ENCODE measurements around the gene UBQLNL.

UBQLNL gene

DNA sequence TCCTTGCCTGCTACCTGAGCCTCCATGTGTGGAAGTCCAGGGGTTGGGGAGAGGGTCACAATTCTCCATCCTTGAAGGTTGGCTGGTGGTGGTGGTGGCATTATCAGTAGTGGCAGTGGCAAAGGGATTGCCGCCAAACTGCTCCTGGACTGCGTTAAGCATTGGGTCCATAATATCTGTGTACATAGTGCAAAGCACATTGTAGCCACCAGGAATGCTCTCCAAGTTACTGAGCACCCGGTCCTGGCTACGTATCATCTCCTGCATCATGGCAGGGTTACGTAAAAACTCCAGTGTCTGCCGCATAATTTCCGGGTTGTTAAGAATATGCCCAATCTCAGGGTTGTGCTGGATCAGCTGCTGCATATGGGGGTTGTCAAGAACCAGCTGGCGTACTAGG lies 7.9 kb downstream of the UBQLNL start:
- H3K4me3 ChIP-seq (ENCODE audit: low read length): no peak overlapping the region
- TF ChIP-seq, protein P1, sequence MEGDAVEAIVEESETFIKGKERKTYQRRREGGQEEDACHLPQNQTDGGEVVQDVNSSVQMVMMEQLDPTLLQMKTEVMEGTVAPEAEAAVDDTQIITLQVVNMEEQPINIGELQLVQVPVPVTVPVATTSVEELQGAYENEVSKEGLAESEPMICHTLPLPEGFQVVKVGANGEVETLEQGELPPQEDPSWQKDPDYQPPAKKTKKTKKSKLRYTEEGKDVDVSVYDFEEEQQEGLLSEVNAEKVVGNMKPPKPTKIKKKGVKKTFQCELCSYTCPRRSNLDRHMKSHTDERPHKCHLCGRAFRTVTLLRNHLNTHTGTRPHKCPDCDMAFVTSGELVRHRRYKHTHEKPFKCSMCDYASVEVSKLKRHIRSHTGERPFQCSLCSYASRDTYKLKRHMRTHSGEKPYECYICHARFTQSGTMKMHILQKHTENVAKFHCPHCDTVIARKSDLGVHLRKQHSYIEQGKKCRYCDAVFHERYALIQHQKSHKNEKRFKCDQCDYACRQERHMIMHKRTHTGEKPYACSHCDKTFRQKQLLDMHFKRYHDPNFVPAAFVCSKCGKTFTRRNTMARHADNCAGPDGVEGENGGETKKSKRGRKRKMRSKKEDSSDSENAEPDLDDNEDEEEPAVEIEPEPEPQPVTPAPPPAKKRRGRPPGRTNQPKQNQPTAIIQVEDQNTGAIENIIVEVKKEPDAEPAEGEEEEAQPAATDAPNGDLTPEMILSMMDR (conservative IDR thresholded peaks at IDR 0.05; ENCODE audit: low read depth, low read length): no peak
- DNase-seq (ENCODE audit: low read depth): no peak

DNA sequence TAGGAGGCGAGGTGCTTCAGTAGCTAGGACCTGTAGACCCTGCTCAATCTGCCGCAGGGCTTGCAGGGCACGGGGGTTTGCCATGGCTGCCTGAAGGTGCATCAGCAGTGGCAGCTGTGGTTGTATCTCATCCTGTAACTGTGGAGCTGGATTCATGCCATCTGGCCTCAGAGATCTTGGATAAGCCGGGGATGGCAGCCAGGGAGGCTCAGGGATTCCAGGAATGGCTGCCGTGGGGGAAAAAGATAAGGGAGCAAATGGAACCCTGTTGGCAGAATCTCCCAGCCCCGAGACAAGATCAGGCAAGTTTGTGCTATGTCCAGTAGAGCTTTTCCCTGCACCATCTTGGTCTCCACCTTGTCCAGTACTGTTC lies 8.6 kb downstream of the UBQLNL start:
- TF ChIP-seq, protein P1 (conservative IDR thresholded peaks at IDR 0.05; ENCODE audit: low read depth, low read length): no peak
- H3K4me3 ChIP-seq (ENCODE audit: low read length): no peak overlapping the region

DNA sequence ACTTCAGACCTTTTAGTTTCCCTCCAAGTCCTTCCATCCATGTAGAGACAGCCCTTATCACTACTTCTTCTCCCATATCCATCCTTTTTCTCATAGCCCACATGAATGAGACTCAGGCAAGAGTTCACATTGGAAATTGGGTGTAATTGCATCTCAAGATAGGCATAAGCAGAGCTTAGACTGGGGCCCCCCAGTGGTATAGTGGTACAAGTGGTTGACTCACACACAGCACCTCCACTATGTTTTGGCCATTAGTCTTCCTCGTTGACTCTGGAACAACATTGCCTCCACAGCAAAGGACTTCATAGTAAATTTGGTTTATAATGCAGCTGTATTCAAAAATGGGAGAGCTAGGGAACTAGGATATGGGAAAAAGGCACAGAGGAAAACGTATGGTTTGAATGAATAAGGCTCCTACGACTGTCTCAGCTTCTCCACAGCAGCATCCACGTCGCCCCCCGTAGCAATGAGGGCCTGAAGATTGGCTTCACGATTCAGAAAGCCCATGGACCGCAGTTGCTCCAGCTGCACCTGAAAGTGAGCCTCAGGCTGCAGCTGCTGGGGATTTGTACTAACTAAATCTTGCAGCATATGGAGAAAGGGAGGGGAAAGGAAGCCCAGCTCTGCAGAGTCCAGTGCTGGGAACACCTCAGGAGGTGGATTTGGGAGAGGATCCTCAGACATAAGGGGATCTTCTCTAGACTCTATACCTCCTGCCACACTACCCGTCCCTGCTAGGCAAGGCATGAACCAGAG lies 9.1 kb downstream of the UBQLNL start:
- no peak overlapping the region for H3K4me3 ChIP-seq (ENCODE audit: low read length)
- TF ChIP-seq, protein P1 (conservative IDR thresholded peaks at IDR 0.05; ENCODE audit: low read depth, low read length): no peak
- DNase-seq (ENCODE audit: low read depth): no peak

More for the DNA sequence above, 8.6 kb downstream of the UBQLNL start:
- no peak for DNase-seq (ENCODE audit: low read depth)

DNA sequence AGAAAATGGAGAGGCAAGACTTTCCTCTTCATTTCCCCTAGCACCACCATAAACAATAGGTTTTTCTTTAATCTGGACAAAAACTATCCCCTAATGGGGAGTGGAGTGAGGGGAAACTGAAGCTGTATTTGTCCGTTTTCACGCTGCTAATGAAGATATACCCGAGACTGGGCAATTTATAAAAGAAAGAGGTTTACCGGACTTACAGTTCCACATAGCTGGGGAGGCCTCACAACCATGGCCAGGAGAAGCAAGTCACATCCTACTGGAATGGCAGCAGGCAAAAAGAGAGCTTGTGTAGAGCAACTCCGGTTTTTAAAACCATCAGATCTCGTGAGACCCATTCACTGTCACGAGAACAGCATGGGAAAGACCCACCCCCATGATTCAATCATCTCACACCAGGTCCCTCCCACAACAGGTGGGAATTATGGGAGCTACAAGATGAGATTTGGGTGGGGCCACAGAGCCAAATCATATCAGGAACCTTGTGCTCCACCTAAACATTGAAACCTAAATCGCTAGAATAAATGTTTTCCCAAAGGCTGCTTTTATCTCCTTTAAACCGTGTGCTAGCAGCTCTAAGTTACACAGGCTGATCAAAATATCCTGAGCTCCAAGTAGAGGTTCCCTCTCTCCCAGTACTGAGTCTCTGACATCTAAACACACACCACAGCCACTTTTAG lies 11.0 kb downstream of the UBQLNL start:
- TF ChIP-seq, protein P1 (conservative IDR thresholded peaks at IDR 0.05; ENCODE audit: low read depth, low read length): no peak
- no peak overlapping the region for H3K4me3 ChIP-seq (ENCODE audit: low read length)
- no peak for DNase-seq (ENCODE audit: low read depth)

DNA sequence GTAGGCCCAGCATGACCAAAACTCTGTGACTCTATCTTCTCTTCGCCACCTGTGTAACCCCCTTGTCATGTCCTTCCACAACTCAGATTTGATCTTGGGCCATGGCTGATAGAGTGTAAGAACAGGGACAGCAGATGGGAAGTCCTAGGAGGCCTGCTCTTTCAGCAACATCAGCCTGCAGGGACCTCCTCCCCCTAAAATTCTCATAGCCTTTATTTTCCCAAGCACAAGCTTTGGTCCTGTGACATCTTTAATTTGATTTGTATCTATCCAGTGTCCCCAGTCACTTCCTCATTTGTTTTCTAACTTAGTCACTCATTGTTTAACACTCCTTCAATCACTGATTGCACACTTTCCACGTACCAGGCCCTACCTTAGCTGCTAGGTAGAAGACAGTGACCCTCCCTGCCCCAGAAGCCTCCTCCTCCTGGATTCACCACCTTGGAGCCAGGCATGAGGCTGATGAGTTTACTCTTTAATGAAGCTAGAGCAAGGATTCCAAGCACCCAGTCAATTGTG lies 12.0 kb downstream of the UBQLNL start:
- no peak for DNase-seq (ENCODE audit: low read depth)
- TF ChIP-seq, protein P1 (conservative IDR thresholded peaks at IDR 0.05; ENCODE audit: low read depth, low read length): no peak

DNA sequence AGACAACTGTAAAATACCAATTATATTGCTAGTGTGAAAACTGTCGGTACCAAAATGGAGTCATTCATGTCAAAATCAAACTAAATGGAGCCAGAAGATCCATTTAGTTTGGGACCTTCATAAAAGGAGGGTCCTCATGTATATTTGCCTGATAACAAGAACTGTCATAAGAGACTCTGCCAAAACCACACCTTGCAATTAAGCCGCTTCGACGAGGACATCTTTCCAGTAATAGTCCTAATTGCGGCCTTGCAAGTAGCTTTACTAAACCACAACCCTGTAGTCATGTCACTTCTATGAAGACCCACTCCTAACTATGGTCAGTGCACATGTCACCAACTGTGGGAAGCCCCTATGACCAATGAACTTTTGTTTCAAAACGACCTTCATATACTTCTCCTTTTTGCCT lies 16.1 kb downstream of the UBQLNL start:
- no peak overlapping the region for H3K4me3 ChIP-seq (ENCODE audit: low read length)
- TF ChIP-seq, protein P1 (conservative IDR thresholded peaks at IDR 0.05; ENCODE audit: low read depth, low read length): no peak
- DNase-seq (ENCODE audit: low read depth): no peak

More for the DNA sequence above, 12.0 kb downstream of the UBQLNL start:
- H3K4me3 ChIP-seq (ENCODE audit: low read length): no peak overlapping the region
